Activated CD4-positive, CD25-positive, alpha-beta regulatory T cell (primary cell): ENCODE results near the gene CDK2AP2.
A peak's percentile ranks its signal among the peaks of the same experiment; 100 is the strongest.
"Not testable (repeated sequence)": the region's sequence is repeated elsewhere in the genome, so short reads cannot be mapped to it uniquely, and the experiment has no call there.

Experiments used
- DNase-seq, 4 experiments: peaks; one replicate each; lab custom pipeline; 2025; lab: John Stamatoyannopoulos, UW

Gene CDK2AP2

DNA sequence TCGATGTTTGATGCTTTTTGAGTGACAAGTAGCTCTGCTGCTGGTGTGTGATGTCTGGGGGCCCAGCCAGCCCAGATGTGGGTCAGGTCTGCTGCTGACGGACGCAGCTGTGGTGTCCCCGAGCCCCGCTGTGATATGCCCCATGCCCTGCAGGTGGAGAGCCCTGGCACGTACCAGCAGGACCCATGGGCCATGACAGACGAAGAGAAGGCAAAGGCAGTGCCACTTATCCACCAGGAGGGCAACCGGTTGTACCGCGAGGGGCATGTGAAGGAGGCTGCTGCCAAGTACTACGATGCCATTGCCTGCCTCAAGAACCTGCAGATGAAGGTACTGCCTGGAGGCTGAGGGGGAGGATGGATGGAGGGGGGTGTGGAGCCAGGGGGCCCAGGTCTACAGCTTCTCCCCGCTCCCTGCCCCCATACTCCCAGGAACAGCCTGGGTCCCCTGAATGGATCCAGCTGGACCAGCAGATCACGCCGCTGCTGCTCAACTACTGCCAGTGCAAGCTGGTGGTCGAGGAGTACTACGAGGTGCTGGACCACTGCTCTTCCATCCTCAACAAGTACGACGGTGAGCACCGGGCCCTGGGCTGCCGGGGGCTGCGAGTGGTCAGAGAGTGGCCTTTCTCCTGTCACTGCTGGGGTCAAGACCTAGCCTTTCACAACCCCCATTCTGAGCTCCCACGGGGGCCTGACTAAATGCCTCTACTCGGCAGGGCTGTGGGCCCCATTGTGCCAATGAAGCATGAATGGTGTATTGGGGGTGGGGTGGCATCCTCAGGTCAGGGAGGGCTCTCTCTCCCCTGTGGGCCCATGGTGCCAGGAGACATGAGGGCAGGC is 17.9 kb downstream of the CDK2AP2 start:
- DNase-seq, result no peak

DNA sequence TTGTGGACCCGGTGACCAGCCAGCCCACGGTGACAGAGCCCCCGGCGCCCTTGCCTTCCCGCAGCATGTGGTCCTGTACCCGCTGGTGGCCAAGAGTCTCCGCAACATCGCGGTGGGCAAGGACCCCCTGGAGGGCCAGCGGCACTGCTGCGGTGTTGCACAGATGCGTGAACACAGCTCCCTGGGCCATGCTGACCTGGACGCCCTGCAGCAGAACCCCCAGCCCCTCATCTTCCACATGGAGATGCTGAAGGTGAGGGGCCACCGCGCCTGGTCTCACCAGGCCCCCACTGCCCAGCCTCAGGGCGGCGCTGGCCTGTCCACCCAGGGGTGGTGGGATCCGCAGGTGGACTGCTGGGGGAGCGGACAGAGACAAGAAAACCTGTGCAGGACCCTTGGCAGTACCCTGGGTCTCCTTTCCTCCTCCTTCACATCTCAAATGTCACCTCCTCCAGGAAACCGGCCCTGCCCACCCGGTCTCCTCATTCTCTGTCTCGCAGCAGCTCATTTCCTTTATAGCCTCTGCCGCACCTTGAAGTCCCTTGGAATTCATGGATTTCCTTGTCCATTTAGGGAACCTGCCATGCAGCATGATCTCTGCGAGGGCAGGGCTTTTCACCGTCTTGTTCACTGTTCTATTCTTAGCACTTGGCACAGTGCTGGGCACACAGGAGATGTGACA is 18.6 kb downstream of the CDK2AP2 start:
- DNase-seq, result no peak

DNA sequence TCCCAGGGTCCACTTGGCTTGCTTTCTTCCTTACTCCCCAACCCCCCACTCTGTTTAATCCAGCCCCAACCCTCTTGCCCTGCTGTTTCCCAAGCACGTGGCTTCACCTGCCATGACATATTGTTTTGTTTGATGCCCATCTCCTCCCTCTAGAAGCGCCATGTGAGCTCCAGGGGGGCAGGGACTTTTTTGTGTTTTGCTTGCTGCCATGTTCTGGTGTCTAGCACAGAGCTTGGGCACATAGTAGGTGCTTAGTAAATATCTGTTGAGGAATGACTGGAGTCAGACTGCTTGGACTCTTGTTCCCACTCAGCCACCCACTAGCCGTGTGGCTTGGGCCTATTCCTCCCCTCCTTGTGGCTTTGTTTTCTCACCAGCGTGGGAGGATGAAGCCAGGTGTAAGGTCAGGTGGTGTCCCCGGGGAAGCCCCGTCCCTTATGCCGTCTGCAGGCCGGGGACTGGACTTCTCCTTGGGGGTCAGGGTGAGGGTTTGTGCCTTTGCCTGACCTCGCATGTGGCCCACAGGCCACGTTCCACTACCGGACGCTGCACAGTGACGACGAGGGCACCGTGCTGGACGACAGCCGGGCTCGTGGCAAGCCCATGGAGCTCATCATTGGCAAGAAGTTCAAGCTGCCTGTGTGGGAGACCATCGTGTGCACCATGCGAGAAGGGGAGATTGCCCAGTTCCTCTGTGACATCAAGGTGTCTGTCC is 21.3 kb downstream of the CDK2AP2 start:
- DNase-seq, result no peak

DNA sequence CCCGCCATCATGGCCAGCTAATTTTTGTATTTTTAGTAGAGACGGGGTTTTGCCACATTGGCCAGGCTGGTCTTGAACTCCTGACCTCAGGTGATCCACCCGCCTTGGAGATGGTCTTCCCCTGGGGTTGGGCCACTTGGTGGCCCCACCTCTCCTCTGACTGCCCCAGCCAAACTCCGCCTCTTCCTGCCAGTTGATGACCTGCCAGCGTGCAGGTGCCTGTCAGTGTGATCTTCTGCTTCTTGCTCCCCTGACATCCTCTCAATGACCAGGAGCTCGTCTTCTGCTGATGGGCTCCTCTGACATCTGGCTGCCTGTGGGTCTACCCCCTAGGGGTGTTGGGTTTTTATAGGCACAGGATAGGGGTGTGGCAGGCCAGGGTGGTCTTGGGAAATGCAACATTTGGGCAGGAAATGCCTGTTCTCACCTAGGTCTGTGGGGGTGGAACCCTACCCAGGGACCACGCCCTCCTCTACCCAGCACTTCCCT is 22.0 kb downstream of the CDK2AP2 start:
- not testable (repeated sequence) for DNase-seq

DNA sequence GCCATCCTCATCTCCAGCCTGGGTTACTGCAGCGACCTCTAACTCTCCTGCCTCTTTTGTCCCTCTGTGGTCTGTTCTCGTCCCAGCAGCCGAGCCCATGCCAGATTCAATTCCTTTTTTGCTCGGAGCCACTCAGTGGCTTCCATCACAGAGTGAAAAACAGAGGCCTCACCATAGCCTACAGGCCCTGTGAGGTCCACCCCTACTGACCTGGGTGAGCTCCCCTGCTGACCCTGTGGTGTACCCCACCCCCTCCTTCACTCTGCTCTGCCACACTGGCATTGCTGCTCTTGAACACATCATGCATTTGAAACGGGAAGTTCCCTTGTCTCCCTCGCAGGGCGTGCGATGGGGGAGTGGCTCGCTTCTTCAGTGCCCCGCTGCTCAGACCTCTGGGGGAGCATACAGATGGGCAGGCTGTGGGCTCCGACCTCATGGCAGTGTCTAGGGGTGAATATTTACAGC is 23.1 kb downstream of the CDK2AP2 start:
- DNase-seq, result peak in 3 of 4 experiments; percentile 28 to 42 (median 40)

DNA sequence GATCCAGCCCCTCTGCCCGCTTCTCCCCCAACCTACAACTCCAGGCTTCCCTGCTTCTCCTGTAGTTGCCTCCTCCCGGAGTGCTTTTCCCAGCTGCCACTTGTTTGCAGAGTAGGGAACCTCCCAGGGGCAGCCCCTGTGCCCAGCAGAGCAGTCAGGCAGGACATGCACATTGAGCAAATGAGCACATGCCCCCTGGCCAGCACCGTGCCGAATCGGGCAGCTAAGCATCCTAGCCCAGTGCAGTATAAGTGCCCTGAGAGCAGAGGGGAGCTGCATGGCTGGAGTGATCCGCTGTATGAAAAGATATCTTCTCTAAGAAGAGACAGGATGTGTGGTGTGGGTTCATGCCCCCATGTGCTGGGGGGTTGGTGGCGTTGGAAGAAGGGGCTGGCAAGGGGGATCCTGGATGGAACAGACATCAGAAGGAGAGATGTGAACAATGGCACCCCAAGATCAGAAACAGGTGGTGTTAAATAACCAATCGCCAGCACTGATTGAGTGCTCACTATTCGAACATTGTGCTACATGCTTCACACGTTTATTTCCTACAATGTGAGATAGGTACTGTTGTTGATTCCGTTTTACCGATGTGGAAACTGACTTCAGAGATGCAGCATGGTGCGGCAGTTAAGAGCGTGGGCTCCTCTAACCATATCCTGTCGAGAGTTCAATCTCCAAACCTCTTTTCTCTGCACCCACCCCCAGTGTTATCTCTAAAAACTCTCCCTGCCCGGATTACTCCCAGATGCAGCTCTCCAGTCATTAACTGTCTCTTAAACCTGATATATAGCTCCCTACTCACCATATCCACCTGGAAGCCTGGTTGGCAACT is 23.9 kb downstream of the CDK2AP2 start:
- no peak for DNase-seq

DNA sequence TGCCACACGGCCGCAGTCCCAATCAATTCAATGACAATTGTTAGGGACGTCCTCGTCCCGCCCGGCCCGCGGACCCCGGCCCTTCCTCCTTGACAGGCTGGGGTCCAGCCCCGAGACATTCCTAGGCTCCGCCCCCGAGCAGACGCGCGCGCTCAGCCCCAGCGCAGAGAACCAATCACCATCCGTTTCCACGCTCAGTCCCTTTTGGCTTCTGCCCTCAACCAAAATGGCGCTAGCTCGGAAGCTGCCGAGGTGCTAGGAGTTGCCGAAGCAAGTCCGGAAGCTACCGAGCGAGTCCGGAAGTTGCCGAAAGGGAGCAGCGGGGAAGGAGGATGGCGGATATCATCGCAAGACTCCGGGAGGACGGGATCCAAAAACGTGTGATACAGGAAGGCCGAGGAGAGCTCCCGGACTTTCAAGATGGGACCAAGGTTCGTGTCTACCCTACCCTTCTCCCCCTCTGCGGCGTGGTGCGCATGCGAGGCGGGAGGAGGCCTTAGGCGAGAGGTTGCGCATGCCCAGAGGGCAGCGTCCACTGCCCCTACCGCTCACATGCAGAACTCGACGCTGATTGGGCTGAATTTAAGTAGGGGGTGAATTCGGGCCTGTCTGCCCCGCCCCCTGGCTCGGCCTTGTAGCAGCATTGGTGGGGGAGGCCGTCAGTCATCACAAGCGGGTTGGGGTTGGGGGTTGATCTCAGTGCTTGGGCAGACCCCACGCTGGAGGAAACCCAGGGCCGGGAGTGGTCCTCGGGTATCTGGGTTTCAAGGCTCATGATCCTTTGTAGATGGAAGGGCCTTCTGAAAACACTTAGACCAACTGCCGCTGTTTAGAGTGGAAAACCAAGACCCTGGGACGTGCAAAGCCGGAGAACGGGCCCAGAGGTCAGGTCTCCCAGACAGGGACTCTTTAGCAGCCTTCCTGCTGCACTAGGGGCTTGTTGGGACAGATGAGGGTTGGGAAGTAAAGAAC is 24.8 kb downstream of the CDK2AP2 start, which contains the start of gene AIP:
Gene AIP (plus strand): TSS at position 200 of the 972 bp plus-strand sequence. CDS start 133 bp downstream, at position 333.
- DNase-seq, result peak; percentile 87 to 96 (median 94)

DNA sequence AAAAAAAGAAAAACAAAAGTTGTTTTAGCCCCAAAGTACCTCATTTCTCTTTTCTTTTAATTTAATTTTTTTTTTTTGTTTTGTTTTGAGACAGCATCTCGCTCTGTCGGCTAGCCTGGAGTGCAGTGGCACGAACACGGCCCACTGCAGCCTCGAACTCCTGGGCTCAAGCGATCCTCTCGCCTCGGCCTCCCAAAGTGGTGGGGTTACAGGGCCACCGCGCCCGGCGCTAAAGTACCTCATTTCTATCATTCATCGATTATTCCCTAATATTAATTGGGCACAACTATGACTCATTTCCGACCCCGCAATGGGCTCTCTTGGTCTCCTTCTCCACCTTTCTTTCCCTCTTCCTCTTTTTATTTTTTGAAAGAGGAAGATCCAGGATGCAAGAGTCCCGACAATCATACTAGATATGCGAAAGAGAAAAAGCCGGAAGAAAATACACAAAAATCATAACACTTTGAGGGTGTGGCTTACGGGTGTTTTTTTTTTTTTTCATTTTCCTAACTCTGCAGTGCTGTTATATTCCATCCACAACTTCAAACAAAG is 25.6 kb downstream of the CDK2AP2 start:
- DNase-seq, result no peak

DNA sequence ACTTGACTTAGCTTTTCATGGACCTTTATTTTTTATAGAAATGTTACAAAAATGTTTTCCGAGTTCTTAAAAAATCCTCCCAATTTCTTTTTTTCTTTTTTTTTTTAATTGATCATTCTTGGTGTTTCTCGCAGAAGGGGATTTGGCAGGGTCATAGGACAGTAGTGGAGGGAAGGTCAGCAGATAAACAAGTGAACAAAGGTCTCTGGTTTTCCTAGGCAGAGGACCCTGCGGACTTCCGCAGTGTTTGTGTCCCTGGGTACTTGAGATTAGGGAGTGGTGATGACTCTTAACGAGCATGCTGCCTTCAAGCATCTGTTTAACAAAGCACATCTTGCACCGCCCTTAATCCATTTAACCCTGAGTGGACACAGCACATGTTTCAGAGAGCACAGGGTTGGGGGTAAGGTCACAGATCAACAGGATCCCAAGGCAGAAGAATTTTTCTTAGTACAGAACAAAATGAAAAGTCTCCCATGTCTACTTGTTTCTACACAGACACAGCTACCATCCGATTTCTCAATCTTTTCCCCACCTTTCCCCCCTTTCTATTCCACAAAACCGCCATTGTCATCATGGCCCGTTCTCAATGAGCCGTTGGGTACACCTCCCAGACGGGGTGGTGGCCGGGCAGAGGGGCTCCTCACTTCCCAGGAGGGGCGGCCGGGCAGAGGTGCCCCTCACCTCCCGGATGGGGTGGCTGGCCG is 30.5 kb downstream of the CDK2AP2 start:
- DNase-seq, result not testable (repeated sequence)

DNA sequence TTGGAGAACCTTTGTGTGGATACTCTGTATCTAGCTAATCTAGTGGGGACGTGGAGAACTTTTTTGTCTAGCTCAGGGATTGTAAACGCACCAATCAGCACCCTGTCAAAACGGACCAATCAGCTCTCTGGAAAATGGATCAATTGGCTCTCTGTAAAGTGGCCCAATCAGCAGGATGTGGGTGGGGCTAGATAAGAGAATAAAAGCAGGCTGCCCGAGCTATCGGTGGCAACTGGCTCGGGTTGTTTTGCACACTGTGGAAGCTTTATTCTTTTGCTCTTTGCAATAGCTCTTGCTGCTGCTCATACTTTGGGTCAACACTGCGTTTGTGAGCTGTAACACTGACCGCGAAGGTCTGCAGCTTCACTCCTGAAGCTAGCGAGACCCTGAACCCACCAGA is 31.3 kb downstream of the CDK2AP2 start:
- not testable (repeated sequence) for DNase-seq

DNA sequence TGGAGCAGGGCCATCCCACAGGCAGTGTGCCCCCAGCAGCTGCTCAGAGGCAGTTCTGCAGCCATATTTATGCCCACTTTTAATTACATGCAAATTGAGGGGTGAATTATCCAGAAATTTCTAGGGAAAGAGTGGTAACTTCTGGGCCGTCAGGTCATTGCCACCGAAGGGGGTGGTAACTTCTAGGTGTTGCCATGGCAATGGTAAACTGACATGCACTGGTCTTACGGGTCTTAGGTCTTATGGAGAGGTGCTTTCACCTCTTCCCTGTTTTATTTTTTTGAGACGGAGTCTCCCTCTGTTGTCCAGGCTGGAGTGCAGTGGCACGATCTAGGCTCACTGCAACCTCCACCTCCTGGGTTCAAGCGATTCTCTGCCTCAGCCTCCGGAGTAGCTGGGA is 35.1 kb downstream of the CDK2AP2 start:
- DNase-seq, result no peak

DNA sequence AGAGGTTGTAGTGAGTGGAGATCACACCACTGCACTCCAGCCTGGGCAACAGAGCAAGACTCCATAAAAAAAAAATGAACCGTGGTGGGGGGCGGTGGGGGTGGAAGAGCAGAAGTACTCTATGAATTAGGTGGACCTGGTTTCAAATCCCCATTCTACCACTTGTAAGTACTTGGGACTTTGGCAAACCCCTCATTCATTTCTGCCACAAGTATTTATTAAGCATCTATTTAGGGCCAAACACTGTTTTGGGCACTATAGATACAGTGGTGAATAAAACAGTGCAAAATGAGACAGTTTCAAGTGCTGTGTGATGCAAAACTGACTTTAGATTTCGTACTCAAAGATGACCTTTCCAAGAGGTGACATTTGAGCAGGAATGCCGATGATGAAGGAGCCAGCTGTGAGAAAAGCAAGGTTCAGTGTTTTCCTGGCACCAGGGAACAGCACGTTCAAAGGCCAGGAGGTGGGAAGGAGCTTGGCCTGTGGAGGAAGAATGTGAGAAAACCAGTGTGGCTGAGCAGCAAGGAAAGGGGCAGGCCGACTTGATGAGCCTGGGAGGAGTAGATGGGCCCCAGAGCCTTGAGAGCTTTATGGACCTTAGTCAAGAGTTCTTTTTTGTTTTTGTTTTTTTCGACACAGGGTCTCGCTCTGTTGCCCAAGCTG is 37.5 kb downstream of the CDK2AP2 start:
- DNase-seq, result no peak

DNA sequence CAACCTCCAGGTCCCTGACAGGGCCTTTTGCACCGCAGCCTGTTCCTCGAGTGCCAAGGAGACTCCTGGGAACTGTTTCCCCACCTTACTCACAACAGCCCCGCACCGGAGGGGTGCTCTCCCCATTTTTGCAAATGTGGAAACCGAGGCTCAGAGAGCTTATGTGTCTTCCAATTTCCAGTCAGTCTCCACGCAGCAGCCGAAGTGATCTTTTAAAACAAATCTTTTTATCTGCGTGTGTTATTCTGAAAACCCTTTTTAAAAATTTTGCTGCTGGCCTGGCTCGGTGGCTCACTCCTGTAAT is 38.5 kb downstream of the CDK2AP2 start:
- no peak for DNase-seq

DNA sequence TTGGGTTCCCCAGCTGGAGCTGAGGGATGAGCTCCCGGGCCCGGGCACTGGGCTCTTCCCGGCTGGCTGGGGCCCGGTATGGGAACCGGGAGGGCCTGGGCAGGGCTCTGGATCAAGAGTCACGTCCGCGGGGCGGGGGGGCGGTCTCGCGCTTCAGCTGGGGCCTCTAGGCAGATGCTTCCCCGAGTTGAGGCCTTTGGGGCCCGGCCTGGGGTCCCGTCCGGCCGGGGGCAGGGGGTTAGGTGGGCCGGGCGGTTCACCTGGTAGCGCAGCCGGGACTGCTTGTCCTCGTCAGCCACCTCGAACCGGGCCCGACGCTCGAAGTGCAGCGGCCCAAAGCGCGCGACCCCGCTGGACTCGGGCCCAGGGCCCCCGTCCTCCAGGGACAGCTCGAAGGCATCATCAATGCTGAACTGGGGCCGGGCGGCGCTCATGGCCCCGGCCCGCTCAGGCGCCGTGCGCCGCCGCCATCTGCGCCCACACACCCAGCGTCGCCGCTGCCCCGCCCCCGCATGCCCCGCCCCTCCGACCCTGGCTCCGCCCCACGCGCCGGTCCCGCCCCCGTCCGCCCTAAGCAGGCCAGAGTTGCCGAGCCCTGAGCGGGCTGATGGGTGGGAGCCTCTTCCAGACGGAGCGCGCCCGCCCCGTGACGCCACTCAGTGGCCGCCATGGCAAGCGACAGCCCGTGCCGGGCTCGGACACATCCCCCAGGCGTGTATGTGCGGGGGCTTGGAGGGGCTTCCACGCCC is 39.0 kb downstream of the CDK2AP2 start, which contains the start of gene TMEM134:
Gene TMEM134 (minus strand): TSS at position 493 of the 749 bp plus-strand sequence. CDS start 59 bp downstream, at position 434.
- DNase-seq, result peak; percentile 87 to 91 (median 88)

DNA sequence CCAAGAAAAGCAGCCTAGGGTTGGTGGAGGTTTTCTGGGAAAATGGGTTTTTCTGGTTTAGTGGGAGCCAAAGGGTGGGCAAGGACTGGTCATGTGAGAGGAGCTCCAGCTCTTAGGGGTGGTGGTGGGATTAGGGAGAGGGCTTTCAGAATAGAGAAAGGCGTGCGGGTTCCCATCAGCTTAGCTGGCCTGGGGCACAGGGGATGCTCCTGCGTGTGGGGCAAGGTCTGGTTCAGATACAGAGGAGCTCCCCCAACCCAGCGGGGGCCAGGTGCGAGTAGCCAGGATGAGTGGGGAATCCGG is 39.6 kb downstream of the CDK2AP2 start:
- no peak for DNase-seq

DNA sequence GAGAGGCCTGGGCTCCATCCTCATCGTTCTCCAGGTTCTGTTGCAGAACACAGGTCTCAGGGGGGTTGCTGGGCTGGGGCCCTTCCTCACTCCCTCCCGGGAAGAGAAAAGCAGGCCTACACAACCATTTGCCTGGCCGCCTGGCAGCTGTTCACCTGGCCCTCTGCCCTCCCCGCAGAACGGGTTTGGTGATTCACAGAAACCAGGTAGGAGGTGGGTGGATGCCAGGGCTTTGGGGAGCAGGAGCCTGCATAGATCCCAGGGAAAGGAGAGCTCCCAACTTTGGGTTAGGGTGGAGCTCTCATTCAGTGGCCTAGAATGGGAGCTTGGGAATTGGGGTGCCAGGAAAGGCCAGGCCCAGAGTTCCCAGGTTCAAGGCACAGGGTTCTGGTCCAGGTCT is 39.9 kb downstream of the CDK2AP2 start:
- DNase-seq, result no peak

DNA sequence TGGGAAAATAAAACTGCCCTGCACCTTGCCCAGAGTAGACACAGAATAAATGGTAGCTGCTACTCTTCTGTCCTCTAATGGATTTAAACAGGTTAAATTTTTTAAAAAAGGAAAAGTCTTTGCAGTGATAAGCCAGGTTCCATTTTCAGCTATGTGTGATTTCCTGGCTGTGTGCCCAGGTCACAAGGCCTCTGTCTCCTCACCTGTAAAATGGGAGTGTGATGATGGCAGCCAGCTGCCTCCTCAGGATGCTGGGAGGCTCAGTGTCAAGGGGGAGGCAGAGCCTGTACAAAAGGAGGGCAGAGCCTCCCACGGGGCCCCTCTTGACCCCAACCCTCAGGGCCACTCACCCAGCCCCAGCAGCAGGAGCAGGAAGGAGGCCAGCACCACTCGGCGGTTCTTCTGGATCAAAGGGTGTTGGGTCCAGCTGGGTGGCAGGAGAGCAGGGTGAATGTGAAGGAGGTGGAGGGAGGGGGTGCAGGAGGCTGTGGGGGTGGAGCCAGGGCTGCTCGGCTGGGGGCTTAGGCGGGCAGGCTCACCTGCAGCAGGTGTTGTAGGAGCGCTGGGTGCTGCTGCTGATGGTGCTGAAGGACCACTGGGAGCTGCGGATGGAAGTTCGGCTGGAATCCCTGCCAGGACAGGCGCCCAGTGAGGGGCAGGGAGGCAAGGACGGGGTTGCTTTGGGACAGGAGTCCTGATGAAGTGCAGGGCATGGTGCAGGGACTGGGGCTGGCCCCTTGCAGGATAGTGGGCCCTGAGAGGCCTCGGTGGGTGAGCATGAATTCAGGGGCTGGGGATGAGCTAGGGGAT is 40.8 kb downstream of the CDK2AP2 start:
- DNase-seq, result no peak
